HG03196 (cell line): ENCODE measurements around the gene COLEC11.
"Not testable (repeated sequence)": the region's sequence is repeated elsewhere in the genome, so short reads cannot be mapped to it uniquely, and the experiment has no call there.

Experiments
- ATAC-seq: cut with Tn5 transposase; IDR thresholded peaks from one replicate; pipeline ENCODE4 v1.9.1; 2021; ENCODE audit not compliant: unreplicated experiment

The COLEC11 gene

GRCh38 chr2:3651691-3652648, 57.1 kb downstream of the COLEC11 start:
- ATAC-seq, result peak; percentile 88

- no peak for ATAC-seq
These were observed 58.1 kb downstream of the COLEC11 start for GRCh38 chr2:3652896-3653625.

- no peak for ATAC-seq
These were observed 59.1 kb downstream of the COLEC11 start for GRCh38 chr2:3654011-3654410.

GRCh38 chr2:3654531-3655225, 59.8 kb downstream of the COLEC11 start:
- ATAC-seq, result no peak

- ATAC-seq, result no peak
These were observed 61.2 kb downstream of the COLEC11 start for GRCh38 chr2:3655871-3656761.

- ATAC-seq, result no peak
These were observed 62.1 kb downstream of the COLEC11 start for GRCh38 chr2:3656762-3657721.

- no peak for ATAC-seq
These were observed 63.0 kb downstream of the COLEC11 start, which contains the start of gene ALLC for GRCh38 chr2:3657881-3658280. Gene ALLC (plus strand): TSS chr2:3658200. CDS start chr2:3671158, 12,958 bp downstream.

GRCh38 chr2:3659447-3660432, 64.8 kb downstream of the COLEC11 start:
- no peak for ATAC-seq

GRCh38 chr2:3660640-3661039, 65.7 kb downstream of the COLEC11 start:
- ATAC-seq, result not testable (repeated sequence)

- no peak for ATAC-seq
These were observed 66.3 kb downstream of the COLEC11 start for GRCh38 chr2:3661149-3661660.

GRCh38 chr2:3662239-3662638, 67.3 kb downstream of the COLEC11 start:
- ATAC-seq, result no peak

- no peak for ATAC-seq
These were observed 69.2 kb downstream of the COLEC11 start for GRCh38 chr2:3664118-3664517.

- no peak for ATAC-seq
These were observed 70.0 kb downstream of the COLEC11 start for GRCh38 chr2:3664925-3665324.

GRCh38 chr2:3665886-3666612, 71.1 kb downstream of the COLEC11 start:
- ATAC-seq, result no peak

- no peak for ATAC-seq
These were observed 71.7 kb downstream of the COLEC11 start for GRCh38 chr2:3666613-3666975.

- no peak for ATAC-seq
These were observed 72.3 kb downstream of the COLEC11 start for GRCh38 chr2:3667151-3667631.

GRCh38 chr2:3669656-3670055, 74.7 kb downstream of the COLEC11 start:
- ATAC-seq, result no peak
